Activated T-cell treated with anti-CD3 and anti-CD28 coated beads for 48 hours (primary cell): ENCODE results near the gene CD2AP.

Source experiments
- DNase-seq: peaks from one replicate; pipeline ENCODE4 v3.0.0-alpha.2; 2020; ENCODE audit warnings: low read depth

The CD2AP gene

GRCh38 chr6:47567586-47567985 lies 90.0 kb downstream of the CD2AP start:
- DNase-seq: no peak

GRCh38 chr6:47571488-47571887 lies 93.9 kb downstream of the CD2AP start:
- no peak for DNase-seq

- DNase-seq: no peak
Observed at GRCh38 chr6:47573109-47573508, 95.5 kb downstream of the CD2AP start.

GRCh38 chr6:47574789-47575188 lies 97.2 kb downstream of the CD2AP start:
- DNase-seq: no peak

GRCh38 chr6:47579040-47579439 lies 101.5 kb downstream of the CD2AP start:
- no peak for DNase-seq

GRCh38 chr6:47581591-47581990 lies 104.0 kb downstream of the CD2AP start:
- DNase-seq: no peak

GRCh38 chr6:47587493-47587892 lies 109.9 kb downstream of the CD2AP start:
- DNase-seq: no peak

- no peak for DNase-seq
Observed at GRCh38 chr6:47592131-47592840, 114.7 kb downstream of the CD2AP start.

- no peak for DNase-seq
Observed at GRCh38 chr6:47593979-47594378, 116.4 kb downstream of the CD2AP start.

- no peak for DNase-seq
Observed at GRCh38 chr6:47595785-47596184, 118.2 kb downstream of the CD2AP start.

GRCh38 chr6:47598367-47598766 lies 120.8 kb downstream of the CD2AP start:
- no peak for DNase-seq

GRCh38 chr6:47599512-47599911 lies 121.9 kb downstream of the CD2AP start:
- DNase-seq: no peak

GRCh38 chr6:47603227-47603626 lies 125.6 kb downstream of the CD2AP start:
- no peak for DNase-seq

GRCh38 chr6:47603995-47604394 lies 126.4 kb downstream of the CD2AP start:
- DNase-seq: no peak

GRCh38 chr6:47621838-47622449 lies 144.4 kb downstream of the CD2AP start:
- no peak for DNase-seq

GRCh38 chr6:47626782-47627181 lies 149.2 kb downstream of the CD2AP start:
- no peak for DNase-seq

- DNase-seq: no peak
Observed at GRCh38 chr6:47628448-47629272, 151.1 kb downstream of the CD2AP start.

GRCh38 chr6:47629954-47630353 lies 152.4 kb downstream of the CD2AP start:
- DNase-seq: no peak

- DNase-seq: no peak
Observed at GRCh38 chr6:47630587-47630986, 153.0 kb downstream of the CD2AP start.

- no peak for DNase-seq
Observed at GRCh38 chr6:47631269-47631772, 153.7 kb downstream of the CD2AP start.

GRCh38 chr6:47631797-47632196 lies 154.2 kb downstream of the CD2AP start:
- no peak for DNase-seq

- DNase-seq: no peak
Observed at GRCh38 chr6:47633141-47633540, 155.6 kb downstream of the CD2AP start.
